ENCODE results near the gene SEMA6B. TPM values are rescaled to one million over a fixed set of nuclear protein-coding genes. Genes with fewer than 3 reads are reported as not detected.

The SEMA6B gene
- total and polyA plus RNA-seq, 2 of the 8 experiments (the other 6 are each of a cell fraction or from before 2014, with no cell fraction given) = 31.3 to 54.4 TPM

GRCh38 chr19:4539169-4539692, 20.3 kb downstream of the SEMA6B start:
- Histone ChIP-seq H3K79me2 (ENCODE audit: control insufficient read depth in 1 of 2, insufficient read depth in 2 of 2, low read length in 2 of 2) (no peaks in the 10 kb centered on the region), H3K23ac (ENCODE audit: insufficient read length) (no peak overlapping the region), H3K18ac (ENCODE audit: extremely low read depth, low read length) (no peak overlapping the region), H3K4me1 (replicated peaks in 1 of 4; ENCODE audit: control insufficient read depth in 3 of 4, insufficient read depth in 4 of 4, low read length in 3 of 4) (peaks cover 0 to 13% (median 5%) of the 10 kb centered on the region in 4 experiments; a peak in 5 of 7 replicates), H2BK15ac (ENCODE audit: low read length) (no peak overlapping the region), H4K8ac (ENCODE audit: extremely low read depth, insufficient read depth, low read length) (no peak overlapping the region), H2AFZ (ENCODE audit: low read length) (no peak overlapping the region), H2BK12ac (ENCODE audit: low read depth, low read length) (peak overlapping the region; percentile 33; the same call in 1 of the 2 replicates), H2AK5ac (ENCODE audit: low read depth, low read length) (no peak overlapping the region), H3K4me3 (ENCODE audit: extremely low read depth in 1 of 4, insufficient read depth in 2 of 4, low read depth in 3 of 4, low read length in 4 of 4) (no peak overlapping the region), H3K14ac (ENCODE audit: insufficient read length) (no peak overlapping the region), H3K4me2 (ENCODE audit: insufficient read depth in 1 of 2, low read depth in 2 of 2, low read length in 2 of 2) (no peak overlapping the region), H2BK5ac (ENCODE audit: low read depth, low read length) (no peak overlapping the region), H3K56ac (replicated peaks; ENCODE audit: insufficient read length, low read depth, low read length) (no peak overlapping the region), H4K91ac (replicated peaks; ENCODE audit: insufficient read length, low read length) (peak overlapping the region; percentile 30), H3K36me3 (ENCODE audit: control insufficient read depth in 2 of 4, insufficient read depth in 4 of 4, low read length in 3 of 4) (peaks cover 0 to 9% (median 0%) of the 10 kb centered on the region in 4 experiments; a peak in 1 of 8 replicates), H3K9me3 (ENCODE audit: insufficient read depth in 2 of 2, low read depth in 1 of 2, low read length in 1 of 2) (no peaks in the 10 kb centered on the region; a peak in 1 of 4 replicates), H4K20me1 (replicated peaks in 1 of 2; ENCODE audit: control insufficient read depth in 1 of 2, insufficient read depth in 2 of 2, low read length in 2 of 2) (no peaks in the 10 kb centered on the region), H3K79me1 (ENCODE audit: low read depth, low read length) (no peaks in the 10 kb centered on the region), H3K4ac (replicated peaks; ENCODE audit: insufficient read length, low read depth, low read length) (peak overlapping the region; percentile 35), H3K27me3 (replicated peaks in 1 of 4; ENCODE audit: control insufficient read depth in 3 of 4, extremely low read depth in 1 of 4, insufficient read depth in 3 of 4, low read length in 3 of 4) (peaks cover 0 to 14% (median 7%) of the 10 kb centered on the region in 4 experiments; a peak in 4 of 7 replicates), H2BK120ac (replicated peaks; ENCODE audit: low read depth, low read length) (no peak overlapping the region), H3K9ac (replicated peaks in 1 of 4; ENCODE audit: extremely low read depth in 1 of 4, low read depth in 3 of 4, low read length in 3 of 4) (no peak overlapping the region), H3K27ac (ENCODE audit: low read depth, low read length) (no peak overlapping the region), H3K23me2 (ENCODE audit: low read depth, low read length) (peaks cover 4% of the 10 kb centered on the region; the same call in 1 of the 2 replicates), H2BK20ac (ENCODE audit: low read length) (no peak overlapping the region), H4K5ac (ENCODE audit: insufficient read length, low read depth, low read length) (no peak overlapping the region)
- CTCF ChIA-PET (ENCODE audit: partially characterized antibody) = interaction anchor here (0.9 to 11.6 kb wide), 15 partner anchors 8 to 138 kb away, joined by 3 to 174 read pairs (median 4); no protein-coding TSS in a partner anchor
- DNase-seq (ENCODE audit: low read depth in 1 of 2, low spot score in 2 of 2) (no peak), FAIRE-seq (no peak)
- POLR2A ChIA-PET (ENCODE audit: partially characterized antibody) = interaction anchor here (0.6 to 1.8 kb wide), 5 partner anchors 8 to 37 kb away, joined by 3 to 5 read pairs (median 3); partner anchors contain the start of gene PLIN4
- WGBS, 2 experiments (ENCODE audit: extremely low coverage in 1 of 2, insufficient coverage in 1 of 2, insufficient read length in 1 of 2, insufficient replicate concordance in 2 of 2, low coverage in 1 of 2, low lambda C conversion rate in 2 of 2, missing lambda C conversion rate in 1 of 2) = 84% methylated on average over 3 of the region's 3 CpGs; no CpG with 5 or more reads in 1 of the 2 experiments
- TF ChIP-seq RNF2 (IDR thresholded peaks at IDR 0.05; ENCODE audit: borderline replicate concordance, low read depth, low read length, missing control alignments, poor library complexity, severe bottlenecking) (no peak), BRCA1 (IDR thresholded peaks at IDR 0.05; ENCODE audit: low read depth, low read length) (no peak), CHD2 (IDR thresholded peaks at IDR 0.05; ENCODE audit: low read length) (no peak), GABPA (IDR thresholded peaks at IDR 0.05; ENCODE audit: borderline replicate concordance, insufficient read depth, low read length) (no peak), CTBP2 (IDR thresholded peaks at IDR 0.05; ENCODE audit: borderline replicate concordance, insufficient read depth, insufficient read length, low read length) (no peak)

Data from H1 (cell line).